Measurements from ENCODE around the gene HNF1A.

The HNF1A gene

DNA sequence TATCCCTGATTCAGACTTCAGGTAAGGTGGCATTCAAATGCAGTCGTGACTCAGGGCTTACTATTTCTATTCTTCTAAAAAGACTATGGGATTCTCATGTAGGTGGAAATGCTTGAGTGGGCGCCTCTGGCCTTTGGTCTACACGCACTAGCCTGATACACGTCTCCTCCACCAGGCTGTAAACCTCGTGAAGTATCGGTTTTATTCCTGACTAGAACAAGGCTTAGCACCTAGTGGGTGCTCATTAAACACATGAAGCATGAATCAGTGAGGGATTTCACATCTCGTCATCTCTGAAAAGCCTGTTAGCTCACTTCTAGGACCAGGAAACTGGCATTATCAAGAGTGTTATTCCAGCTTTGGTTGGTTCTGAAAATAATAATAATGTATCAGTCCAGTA, 17.7 kb upstream of the HNF1A start:
- DNase-seq, result no peak

DNA sequence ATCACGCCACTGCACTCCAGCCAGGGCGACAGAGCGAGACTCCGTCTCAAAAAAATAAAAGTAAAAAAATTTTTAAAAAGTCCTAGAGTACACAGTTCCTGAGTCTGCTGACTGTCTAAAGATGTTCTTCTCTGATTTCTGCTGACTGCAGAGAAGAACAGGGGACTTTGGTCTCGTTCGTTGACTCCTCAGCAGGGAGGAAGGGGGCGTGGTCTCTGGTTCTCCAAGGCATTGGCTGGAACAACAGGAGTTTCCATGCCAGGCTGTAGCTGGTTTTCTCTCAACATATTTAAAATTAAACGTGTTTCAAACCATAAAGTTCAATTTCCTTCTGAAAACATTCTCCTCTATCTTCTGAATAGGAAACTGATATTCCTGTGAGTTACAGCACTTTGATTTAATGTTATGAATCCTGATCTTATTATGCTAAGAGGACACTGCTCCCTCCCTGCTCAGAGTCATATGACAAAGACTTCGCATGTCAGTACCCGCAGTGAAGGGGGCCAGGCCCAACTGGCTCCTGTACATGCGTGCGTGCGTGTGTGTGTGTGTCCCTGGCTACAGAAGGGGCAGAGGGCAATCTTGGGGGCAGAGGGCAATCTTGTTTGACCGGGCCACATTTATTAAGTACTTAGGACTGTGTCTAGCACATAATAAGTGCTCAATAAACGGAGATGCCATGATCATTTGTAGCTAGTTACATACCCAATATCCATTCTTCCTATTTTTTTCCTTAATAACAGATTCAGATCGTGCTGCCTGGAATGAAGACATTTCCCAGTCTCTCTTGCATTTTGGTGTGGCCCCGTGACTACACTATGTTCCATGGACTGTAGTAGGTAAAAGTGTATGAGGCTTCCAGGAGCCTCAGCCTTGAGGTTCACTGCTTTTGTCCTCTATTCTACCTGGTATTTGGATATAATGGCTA, 16.5 kb upstream of the HNF1A start:
- DNase-seq, result no peak

DNA sequence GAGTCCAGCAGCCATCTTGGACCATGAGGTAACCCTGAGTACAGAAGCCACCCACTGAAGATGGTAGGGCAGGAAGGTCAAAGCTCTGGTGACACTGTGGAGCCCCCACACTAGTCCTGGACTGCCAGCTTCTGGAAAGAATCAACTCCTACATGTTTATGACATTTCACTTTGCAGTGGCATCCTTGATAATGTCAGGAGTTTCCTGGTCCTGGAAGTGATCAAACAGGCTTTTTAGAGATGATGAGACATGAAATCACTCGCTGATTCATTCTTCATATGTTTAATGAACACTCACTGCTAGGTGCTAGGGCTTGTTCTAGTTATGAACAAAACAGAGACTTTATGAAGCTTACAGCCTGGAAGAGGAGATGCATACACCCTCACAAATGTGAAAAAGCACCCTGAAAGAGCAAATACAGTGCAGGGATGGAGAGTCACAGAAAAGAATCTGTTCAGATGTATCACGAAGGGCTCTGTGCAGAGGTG, 15.8 kb upstream of the HNF1A start:
- DNase-seq, result no peak

DNA sequence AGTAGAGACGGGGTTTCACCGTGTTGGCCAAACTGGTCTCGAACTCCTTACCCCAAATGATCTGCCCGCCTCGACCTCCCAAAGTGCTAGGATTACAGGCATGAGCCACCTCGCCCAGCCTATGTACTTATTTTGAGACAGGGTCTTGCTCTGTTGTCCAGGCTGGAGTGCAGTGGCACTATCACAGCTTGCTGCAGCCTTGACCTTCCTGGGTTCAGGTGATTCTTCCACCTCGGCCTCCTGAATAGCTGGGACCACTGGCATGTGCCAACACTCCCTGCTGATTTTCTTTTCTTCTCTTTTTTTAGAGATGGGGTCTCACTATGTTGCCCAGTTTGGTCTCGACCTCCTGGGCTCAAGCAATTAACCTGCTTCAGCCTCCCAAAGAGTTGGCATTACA, 14.0 kb upstream of the HNF1A start:
- no peak for DNase-seq

DNA sequence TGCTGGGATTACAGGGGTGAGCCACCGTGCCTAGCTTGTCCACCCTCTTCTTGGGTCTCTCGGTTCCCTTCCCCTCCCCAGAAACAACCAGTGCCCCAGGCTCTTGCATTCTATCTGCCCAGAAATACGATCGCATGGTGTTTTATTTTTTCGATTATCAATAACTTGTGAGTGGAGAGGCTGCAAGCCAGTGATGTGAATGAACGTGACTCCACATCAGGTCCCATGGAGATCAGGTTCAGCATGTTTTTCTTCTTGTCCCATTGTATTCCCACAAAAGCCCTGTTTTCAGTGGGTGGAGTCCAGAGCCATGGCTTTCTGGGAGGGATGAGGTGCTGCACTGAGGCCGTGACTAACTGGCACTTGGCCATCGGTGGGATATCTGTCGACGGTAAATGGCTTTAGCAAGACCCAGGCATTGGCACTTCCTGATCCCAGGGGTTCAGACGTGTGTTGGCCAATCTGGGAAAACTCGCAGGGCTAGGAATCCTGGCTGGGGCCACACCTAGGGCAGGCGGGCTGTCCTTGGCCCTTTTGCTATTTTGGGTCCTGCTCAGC, 12.7 kb upstream of the HNF1A start:
- no peak for DNase-seq

DNA sequence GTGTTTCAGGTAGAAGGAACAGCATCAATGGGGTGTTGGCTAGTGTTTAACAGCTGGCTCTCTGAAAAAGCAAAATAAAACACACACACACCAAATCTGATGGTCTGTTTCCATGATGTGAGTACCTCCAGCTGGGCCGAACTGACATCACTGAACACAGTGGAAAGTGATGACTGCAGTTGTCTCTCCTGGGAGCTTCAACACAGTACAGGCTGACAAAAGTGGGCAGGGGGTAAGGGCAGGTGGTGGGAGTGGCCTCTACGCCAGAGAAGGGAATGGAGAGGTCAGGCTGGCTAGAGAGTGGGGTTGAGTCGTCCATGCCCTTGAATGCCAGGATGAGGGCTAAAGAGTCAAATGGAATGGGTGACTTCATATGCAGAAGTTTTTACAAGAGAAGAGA, 8.0 kb upstream of the HNF1A start:
- DNase-seq, result no peak

DNA sequence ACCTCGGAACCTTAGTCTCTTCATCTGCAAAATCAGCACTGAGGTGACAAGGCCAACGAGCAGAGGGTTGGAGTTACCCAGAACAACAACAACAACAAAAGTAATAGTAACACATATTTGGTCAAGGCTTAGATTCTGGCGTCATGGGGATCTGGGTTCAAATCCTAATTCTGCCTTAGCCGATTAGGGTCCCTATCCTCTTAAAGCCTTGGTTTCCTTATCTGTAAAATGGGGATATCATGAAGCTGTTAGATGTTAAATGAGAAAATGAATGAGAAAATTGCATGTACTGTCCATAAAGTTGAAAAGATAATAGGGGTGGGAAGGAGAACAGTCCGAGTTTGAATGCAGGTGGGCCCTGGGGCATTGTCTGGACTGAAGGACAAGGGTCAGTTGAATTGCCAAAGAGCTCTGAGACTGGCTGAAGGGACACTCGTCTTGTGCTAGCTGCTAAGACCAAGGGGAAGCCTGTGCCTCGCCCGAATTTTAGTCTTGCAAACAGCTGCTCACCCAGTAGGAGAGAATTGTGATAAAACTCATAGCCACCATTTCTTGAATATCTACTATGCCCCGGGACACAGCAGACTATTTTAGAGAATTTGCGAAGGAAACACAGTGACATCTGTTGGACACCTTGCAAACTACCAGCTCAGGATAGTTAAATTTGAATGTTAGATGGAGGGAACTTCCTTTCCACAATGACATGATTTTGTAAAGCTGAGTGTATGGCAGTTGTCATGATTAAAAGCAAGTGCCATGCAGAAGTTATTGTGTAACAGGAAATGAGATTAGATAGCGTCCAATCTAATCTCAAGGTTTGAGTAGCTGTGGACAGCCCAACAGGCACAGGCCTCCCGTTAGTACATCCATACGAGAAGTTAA, 6.8 kb upstream of the HNF1A start:
- DNase-seq, result peak; percentile 45

DNA sequence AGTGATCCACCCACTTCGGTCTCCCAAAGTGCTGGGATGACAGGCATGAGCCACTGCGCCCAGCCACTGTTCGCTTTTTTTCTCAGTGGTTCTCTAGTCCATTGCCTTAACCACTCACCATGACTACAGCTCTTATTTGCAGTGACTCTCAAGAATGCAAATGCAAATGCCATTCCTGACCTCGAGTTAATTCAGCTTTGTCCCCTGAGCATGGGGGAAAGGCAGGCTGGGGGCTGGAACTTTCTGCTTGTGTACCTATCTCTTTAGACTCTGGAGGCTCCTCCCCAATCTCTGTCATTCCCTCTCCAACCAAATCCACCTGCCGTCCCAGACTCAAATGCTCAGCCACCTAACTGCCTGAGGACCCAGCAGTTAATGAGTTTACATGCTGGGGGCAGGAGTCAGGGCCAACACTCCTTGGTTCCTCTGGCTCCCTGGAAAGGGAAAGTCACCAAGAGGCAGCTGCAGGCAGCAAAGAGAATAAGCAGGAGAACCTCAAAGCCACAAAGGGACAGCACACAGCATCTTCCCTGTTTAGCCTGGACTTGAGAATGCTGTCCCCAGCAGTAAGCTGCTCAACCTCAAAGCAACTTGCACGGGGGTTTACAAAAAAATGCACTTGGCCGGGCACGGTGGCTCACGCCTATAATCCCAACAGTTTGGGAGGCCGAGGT, 5.3 kb upstream of the HNF1A start:
- DNase-seq, result no peak

DNA sequence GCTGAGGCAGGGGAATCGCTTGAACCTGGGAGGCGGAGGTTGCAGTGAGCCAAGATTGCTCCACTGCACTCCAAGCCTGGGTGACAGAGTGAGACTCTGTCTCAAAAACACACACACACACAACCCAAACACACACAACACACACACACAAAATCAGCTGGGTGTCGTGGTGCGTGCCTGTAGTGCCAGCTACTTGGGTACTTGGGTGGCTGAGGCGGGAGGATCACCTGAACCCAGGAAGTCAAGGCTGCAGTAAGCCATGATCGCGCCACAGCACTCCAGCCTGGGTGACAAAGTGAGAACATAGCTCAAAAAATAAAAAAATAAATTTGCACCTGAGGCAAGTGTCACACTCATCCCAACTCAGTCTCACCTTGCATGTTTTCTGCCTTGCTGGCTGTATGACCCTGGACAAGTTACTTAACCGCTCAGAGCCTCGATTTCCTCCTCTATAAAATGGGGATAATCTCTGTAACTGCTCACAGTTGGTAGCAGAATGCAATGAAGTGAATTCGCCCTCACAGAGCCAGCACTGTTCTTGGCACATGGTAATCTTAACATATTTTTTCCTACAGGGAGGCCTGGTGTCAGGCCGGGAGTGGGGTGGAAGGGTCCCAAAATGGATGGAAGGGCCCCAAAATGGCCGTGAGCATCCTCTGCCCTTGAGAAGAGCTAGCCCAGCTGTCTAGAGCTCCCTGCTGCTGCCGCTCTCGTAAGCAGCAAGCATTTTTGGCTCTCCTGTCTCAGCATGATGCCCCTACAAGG, 630 bp upstream of the HNF1A start:
- DNase-seq, result no peak

DNA sequence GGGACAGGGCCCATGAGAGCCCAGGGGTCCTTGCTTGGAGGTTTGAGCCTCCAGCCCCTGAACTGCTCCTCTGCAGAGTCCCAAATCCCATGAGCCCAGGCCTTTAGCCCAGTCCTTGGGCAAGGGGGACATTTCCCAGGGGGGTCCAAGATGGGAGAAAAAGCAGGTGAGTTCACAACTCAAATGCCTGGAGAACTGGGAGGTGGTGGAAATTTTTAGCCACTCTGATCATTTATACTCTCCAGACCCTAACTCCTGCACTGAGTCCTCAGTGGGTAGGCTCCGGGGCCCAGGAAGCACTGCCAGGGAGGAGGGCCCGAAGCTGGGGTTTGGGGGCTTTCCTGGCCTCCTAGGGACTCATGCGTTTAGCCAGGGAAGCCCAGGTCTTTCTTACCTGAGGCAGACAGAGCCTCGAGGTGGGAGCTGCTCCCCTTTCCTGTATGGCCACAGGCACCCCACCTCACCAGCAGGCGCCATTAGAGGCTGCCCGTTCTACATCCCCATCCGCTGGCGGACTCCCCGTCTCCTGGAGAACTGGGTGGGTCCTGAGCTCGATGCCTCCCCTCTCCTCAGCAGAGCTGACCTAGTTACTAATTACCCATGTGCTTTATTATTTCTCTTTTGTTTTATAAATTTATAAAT, 998 bp downstream of the HNF1A start:
- DNase-seq, result no peak

DNA sequence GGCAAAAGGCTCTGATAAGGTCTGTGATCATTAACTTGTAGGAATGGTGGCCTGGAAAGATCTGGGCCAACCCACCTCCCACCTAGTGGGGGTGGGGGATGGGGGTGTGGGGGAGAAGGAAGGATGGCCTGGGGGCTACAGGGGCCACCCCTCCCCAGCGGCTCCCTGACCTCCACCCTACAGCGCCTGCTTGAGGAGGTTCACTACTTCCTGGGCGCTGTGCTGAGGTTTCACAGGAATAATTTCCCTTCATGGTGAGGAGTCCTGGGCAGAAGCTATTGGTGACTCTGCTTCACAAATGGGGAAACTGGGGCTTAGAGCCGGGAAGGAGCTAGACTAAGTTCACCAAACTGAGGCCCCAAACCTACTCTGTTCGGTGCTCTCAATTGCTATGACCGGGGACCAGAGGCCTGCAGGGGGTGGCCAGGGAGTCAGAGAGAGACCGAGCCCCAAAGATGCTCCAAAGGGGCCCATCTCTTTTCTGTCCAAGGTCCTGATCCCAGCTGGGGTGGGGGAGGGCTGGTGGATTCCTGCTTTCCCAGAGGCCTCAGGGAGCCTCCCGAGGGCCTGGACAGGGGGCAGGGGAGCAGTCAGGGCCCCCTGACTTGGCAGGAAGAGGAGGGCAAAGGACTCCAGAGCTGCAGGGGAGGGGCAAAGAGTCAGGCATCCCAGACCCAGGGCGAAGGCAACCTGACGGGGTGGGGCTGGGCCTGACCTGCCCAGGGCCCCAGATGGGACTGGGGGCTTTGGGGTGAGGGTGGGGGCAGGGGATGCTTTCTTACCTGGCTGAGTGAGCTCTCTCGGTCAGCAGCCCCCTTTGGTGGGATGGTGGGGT, 1.7 kb downstream of the HNF1A start:
- DNase-seq, result no peak

DNA sequence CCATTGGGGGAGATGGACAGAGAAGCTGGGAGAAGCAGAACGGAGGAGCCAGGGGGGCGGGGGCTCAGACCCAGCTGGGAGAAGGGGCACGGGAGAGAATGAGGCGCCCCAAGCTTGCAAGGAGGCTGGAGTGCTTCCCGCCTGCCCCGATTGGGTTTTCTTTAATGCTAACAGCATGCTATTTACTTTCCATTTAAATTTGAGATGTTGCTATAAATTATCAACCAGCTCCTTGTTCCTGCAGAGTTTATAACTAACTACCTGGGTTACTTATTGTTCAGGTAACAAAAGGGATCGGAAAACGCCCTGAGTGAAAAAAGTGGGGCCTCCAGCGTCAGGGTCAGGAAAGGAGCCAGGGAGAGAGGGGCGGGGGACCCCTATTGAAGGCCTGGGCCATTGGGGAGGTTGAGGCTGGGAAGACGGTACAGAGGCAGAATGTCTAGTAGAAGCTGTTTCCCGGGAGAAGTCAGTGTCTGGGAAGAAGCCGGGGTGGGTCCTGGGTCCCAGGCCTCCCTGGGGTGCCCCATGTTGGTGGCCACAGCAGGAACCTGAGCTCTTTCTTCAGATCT, 2.5 kb downstream of the HNF1A start:
- no peak for DNase-seq

DNA sequence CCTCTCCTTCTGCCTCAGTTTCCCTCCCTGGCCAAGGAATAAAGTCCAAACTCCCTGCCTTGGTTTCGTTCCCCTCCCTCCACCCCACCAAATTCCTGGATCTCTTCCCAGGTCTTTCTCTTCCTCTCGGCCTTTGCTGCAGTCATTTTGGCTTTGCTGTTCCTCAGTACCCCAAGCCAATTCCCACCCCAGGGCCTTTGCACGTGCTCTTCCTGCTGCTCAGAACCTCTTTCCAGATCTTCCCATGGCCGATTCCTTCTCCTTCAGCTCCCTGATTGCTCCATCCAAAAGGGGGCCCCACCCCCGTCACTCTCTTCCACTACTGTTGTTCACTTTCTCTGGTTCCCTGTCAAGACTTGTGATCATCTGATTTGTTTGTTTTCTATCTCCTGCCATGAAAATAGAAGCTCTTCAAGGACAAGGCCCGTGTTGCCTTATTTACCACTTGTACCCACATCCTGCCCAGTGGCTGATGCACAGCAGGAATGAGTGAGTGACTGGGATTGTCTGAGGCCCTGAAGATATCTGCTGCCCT, 3.1 kb downstream of the HNF1A start:
- no peak for DNase-seq

DNA sequence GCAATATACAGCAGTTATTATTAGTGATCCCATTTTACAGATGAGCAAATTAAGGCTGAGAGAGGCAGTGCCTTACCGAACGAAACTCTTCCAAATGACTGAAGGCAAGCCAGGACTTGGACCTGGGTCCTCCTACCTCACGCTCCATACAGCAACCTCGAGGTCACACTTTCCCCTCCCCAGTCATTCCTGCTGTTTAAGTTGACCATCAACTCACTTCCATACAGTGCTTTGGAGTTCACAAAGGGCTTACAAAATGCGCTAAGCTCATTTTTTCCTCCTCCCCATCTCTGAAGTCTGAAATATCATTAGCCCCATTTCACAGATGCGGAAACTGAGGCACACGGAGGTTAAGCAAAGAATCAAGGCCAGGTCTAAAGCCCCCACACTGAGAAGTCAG, 4.3 kb downstream of the HNF1A start:
- no peak for DNase-seq

DNA sequence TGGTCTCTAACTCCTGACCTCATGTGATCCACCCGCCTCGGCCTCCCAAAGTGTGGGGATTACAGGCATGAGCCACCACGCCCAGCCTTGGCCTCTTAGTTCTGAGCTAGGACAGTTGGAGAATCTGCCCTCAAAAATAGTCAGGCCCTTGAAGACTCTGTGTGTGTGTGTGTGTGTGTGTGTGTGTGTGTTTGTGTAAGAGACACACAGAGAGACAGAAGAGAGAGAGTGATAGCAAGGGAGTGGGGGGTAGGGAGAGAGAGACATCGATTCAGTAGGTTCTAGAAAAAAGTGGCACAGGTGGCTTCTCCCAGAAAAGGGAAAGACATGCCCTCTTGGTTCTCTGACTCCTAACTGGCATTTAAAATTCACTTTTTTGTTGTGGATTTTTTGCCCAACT, 5.4 kb downstream of the HNF1A start:
- no peak for DNase-seq

DNA sequence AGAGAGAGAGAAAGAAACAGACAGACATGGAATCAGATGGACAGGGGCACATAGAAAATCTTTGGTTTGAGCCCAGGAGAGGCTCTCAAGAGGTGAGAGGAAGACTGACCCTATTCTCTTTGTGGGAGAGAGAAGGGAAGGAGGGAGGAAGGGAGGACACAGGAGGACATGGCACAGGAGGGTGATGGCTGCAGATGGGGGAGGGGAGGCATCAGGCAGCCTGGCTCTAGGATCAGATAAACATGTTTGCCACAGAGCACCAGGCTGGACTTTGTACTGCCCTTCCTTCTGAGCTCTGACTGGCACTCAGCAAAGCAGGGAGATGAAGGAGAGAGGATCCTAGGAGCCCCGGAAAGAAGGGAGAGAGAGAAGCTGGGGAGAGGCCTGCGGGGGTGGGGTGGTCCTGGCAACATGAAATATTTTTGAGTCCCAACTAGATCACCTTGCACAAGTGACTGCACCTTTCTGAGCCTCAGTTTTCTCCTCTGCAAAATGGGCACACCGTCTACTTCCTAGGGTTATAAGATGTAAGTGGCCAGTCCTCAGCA, 6.1 kb downstream of the HNF1A start:
- no peak for DNase-seq

DNA sequence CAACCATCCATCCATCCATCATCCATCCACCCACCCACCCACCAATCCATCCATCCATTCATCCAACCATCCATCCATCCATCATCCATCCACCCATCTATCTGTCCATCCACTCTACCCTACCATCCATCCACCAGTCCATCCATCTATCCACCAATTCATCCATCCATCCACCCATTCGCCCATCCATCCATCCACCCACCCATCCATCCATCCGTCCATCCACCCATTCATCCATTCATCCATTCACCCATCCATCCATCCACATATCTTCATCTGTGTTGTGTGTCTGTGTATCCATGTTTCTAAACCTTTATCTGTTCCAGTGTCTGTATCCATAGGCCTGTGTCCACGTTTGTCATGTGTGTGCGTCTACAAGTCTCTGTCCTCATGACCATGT, 9.9 kb downstream of the HNF1A start:
- no peak for DNase-seq

DNA sequence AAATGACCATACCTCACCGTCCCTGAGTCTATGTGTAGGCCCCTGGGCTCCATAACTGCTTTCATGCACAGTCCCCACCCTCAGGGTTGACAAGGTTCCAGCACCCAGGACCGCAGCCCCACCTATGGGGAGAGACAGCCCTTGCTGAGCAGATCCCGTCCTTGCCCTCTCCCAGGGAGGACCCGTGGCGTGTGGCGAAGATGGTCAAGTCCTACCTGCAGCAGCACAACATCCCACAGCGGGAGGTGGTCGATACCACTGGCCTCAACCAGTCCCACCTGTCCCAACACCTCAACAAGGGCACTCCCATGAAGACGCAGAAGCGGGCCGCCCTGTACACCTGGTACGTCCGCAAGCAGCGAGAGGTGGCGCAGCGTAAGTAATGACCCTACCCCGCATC, 10.3 kb downstream of the HNF1A start:
- DNase-seq, result no peak

DNA sequence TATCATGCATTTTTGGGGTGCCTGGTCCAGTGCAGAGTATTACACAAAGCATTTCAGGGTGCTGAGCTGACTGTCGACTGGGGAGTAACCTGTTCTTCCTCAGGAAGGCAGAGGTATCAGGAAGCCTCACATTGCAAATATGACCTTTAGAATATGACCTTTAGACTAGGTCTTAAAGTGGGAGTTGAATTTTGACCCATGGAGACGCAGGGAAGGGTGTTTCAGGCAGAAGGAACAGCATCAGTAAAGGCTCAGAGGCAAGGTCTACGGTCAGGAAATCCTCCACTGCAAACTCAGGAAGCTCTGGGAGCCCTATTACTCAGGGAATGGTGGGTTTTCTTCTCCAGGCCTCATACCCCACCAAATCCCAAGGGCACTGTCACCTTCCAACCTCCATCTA, 11.3 kb downstream of the HNF1A start:
- no peak for DNase-seq
